ENCODE results near the gene AMPH.

DNA sequence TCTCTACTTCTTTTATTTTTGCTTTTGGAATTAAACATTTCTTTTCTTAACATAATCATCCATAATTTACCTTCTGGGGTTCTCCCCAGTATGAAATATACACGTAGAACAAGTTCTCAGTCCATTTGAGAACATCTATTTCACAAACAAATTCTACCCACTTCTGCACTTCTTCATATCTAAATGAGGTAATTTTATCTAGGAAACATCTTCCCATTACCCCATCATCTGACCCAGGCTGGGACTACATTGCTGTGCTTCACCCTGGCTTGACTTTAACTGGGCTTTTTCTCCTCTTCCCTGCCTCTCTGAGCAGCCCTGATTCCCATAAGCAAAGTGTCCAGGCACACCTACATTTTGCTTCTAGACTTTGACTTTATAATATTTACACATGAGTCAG, 43.3 kb upstream of the AMPH start:
- no peak for TF ChIP-seq POLR2A (IDR thresholded peaks at IDR 0.05; ENCODE audit: low read depth, low read length)
- no peak for TF ChIP-seq POLR2AphosphoS5 (IDR thresholded peaks at IDR 0.05; ENCODE audit: low read depth, low read length)
- no peak for TF ChIP-seq TAF1 (IDR thresholded peaks at IDR 0.05; ENCODE audit: low read depth, low read length)

Measured in GM12891 (cell line).